Right cardiac atrium (tissue), 5 donors: ENCODE results near the gene VPS9D1. TPM values are rescaled to one million over a fixed set of nuclear protein-coding genes. Genes with fewer than 3 reads are reported as not detected.

Experiments
- ATAC-seq, 2 donors: fragments of 200-7000 bp; cut with Tn5 transposase; one replicate each; pipeline versions ENCODE4 v1.8.0 to v1.9.1; 2020; ENCODE audit warnings: moderate library complexity in 2 of 2, mild to moderate bottlenecking in 1 of 2
- DNase-seq, 3 donors: peaks; one replicate each; pipeline ENCODE4 v3.0.0-alpha.2; 2020
- H3K27ac ChIP-seq: one replicate; pipeline ENCODE4 v1.5.1; 2013; ENCODE audit warnings: mild to moderate bottlenecking, low read length, control low read depth, moderate library complexity
- H3K27me3 ChIP-seq: one replicate; pipeline ENCODE4 v1.6.1; 2013; ENCODE audit not compliant: control insufficient read depth, insufficient read depth
- H3K4me1 ChIP-seq: one replicate; pipeline ENCODE4 v1.6.1; 2013; ENCODE audit warnings: low read length; ENCODE audit not compliant: control insufficient read depth, insufficient read depth
- H3K4me3 ChIP-seq: one replicate; pipeline ENCODE4 v1.5.1; 2013; ENCODE audit warnings: low read length, control low read depth
- H3K9me3 ChIP-seq: one replicate; pipeline ENCODE4 v1.6.1; 2013; ENCODE audit warnings: low read length; ENCODE audit not compliant: control insufficient read depth
- WGBS: extraction: QIAGEN DNeasy Blood & Tissue Kit; methylation state at CpG from one replicate; pipeline ENCODE4 v1.1.7; 2013; 5-methylcytosine and 5-hydroxymethylcytosine counted together
- intact Hi-C, 4 donors: fragments of 100-400 bp; cut with DNase I; formaldehyde crosslinking; loops; one replicate each; pipeline versions ENCODE4 v1.11.0 to v1.14.0; 2022 to 2023
- polyA plus RNA-seq: library from polyadenylated mRNA; stranded (reverse); fragments of 200-250 nt; gene quantifications from one replicate; pipeline ENCODE4 v1.2.3, GENCODE V29; 2013
- total RNA-seq, 4 donors: library from RNA; stranded (reverse); fragmentation: NEBNext Ultra II Directional; extraction: Animal tissue kit (Norgen Biotek cat#: 25700); gene quantifications; one replicate each; pipeline ENCODE4 v1.2.1, GENCODE V29; 2021
- donor health status: healthy with polysubstance abuse.
- donor health status: DM: no; HTN: yes; CAD: no.
- donor health status: DM: no; HTN: no; CAD: no.
- donor health status: DM: no; HTN: yes; CAD: no; lungs with severe emphysema.
- donor health status: DM: yes; HTN: yes; CAD: no.

The VPS9D1 gene
- total and polyA plus RNA-seq, 5 donors: 10.6 to 18.4 (median 15.5) TPM

DNA sequence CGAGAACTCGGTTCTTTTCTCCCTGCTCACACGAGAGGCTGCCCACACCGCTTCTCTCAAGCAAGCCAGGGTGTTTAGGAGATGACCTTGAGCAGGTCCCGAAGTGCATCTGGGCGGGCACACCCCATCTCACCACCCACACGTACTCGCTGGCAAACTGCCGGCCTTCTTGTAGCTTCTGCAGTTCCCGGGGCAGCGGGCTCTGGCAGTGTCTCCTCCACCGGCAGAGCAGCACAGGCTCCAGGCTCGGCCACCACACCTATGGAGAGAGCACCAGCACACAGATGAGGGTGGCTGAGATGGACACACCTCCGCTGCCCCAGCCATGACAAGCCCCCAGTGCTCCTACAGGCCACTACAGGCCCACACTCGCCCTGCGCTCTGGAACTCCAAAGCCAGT lies 24.1 kb upstream of the VPS9D1 start:
- ATAC-seq (peak; percentile 28 to 31), DNase-seq (peak in 2 of 3 donors; percentile 53 to 79)
- intact Hi-C loops: no loop called here
- no peaks in the 10 kb centered on the region for H3K27me3 ChIP-seq
- H3K9me3 ChIP-seq: no peaks in the 10 kb centered on the region
- H3K27ac ChIP-seq: no peak overlapping the region
- no peaks in the 10 kb centered on the region for H3K4me1 ChIP-seq
- WGBS: 84% methylated on average over 16 of the region's 16 CpGs
- no peak overlapping the region for H3K4me3 ChIP-seq

DNA sequence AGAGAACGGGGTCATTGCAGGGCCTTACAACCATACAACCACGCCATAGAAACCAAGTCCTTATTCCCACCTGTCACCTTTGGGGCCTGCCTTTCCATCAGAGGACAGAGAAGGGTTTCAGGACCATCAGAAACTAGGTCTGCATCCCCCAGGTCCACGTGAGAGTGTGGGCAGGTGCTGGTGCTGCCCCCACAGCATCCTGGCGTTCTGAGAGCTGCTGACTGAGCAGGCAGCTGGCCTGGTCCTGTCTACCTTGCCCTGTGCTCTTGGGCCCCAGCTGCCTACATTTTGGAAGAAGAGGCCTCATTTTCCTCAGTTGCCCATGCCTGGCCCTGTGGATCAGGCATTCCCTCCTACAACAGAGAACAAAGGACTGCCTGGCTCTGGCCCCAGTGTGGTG lies 22.2 kb upstream of the VPS9D1 start:
- Histone ChIP-seq H3K9me3 (no peaks in the 10 kb centered on the region), H3K27me3 (no peaks in the 10 kb centered on the region), H3K27ac (no peak overlapping the region), H3K4me3 (no peak overlapping the region), H3K4me1 (no peaks in the 10 kb centered on the region)
- DNase-seq: peak in 1 of 3 donors; percentile 10
- 79% methylated on average over 4 of the region's 4 CpGs for WGBS
- no peak for ATAC-seq
- intact Hi-C loops: no loop called here

DNA sequence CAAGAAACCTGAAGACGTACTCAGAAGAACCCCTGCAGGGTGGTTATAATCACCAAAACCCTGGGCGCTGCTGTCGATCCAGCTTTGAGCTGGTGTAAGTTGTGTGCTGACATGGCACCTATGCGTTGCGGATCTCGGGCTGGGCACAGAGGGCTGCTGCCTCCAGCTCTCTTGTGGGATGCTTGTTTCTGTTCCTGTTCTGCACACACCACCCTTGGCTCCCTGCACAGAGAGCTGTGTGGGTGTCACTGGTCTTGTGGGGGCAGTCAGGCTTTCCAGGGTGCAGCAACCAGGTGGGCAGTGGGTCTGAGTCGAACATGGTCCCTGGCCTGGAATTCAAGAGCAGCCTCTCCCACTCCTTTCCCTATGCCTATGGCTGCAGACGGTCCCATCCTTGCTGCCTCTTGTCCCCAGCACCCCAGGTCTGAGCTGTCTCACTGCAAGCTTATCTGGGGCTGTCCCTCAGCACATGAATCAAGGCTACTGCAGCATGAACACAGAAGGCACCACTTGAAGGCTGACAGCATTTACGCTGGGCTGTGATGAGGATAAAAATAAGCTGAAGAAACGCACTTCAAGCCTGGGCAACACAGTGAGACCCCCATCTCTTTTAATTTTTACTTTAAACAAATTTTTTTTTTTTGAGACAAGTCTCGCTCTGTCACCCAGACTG lies 20.8 kb upstream of the VPS9D1 start:
- ATAC-seq (peak; percentile 5 to 20), DNase-seq (peak in 1 of 3 donors; percentile 28)
- intact Hi-C loops: no loop called here
- Histone ChIP-seq H3K9me3 (no peaks in the 10 kb centered on the region), H3K4me1 (no peaks in the 10 kb centered on the region), H3K27ac (no peak overlapping the region), H3K4me3 (no peak overlapping the region), H3K27me3 (no peaks in the 10 kb centered on the region)
- WGBS: 76% methylated on average over 11 of the region's 11 CpGs

DNA sequence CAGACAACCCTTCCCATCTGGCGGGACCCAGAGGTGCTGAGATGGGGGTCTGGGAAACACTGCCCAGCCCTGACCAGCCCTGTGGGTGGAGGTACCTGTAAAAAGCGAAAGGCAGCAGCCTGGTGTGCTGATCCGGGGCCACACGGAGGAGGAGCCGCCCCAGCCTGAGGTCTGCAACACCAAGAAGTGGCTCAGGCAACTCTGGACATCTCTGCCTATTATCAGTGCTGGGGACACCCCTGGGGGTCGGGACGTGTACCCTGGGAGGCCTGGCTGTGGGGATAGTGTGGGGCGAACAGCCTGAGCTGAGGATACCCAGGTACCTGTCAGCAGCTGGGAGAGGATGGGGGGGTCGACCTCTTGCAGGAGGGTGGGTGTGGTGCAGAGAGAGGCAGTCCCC lies 18.7 kb upstream of the VPS9D1 start:
- Histone ChIP-seq H3K4me3 (no peak overlapping the region), H3K4me1 (no peaks in the 10 kb centered on the region), H3K27ac (no peak overlapping the region), H3K9me3 (no peaks in the 10 kb centered on the region), H3K27me3 (no peaks in the 10 kb centered on the region)
- ATAC-seq (peak in 1 of 2 donors; percentile 9), DNase-seq (peak in 1 of 3 donors; percentile 26)
- WGBS: 87% methylated on average over 9 of the region's 9 CpGs
- intact Hi-C loops: no loop called here

DNA sequence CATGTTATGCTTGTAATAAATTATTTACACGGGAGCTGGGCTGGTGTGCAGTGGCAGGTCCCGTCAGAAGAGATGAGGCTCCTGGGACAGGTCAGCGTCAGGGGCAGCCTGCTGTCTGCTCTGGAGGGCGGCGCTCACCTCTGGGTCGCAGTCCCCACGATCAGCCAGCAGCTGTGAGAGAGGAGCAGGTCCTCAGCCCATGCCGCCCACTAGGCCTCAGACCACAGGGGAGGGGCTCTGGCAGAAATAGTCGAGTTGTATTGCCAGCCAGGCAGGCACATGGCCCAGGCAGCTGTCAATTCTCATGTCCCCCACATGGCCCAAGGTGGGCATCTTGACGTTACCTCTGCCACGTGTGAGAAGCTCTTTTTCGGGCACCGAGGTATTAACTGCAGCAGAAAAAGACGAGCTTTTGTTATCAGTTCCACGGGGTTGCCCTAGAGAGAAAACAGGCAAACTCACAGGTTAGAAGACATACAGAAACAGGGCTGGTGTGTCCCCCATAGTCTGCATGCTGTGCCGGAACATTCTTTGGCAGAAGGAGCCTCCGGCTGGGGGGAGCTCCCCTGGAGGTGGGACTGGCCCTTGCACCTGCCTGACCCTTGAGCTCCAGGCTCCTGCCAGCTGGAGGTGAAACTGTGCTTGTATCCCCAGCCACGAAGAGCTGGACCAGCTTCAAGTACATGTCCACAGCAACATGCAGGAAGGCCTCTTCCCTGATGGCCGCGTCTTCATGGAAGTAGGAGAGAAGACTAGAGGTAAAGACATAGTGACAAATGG lies 18.0 kb upstream of the VPS9D1 start:
- peak in 1 of 3 donors; percentile 22 for DNase-seq
- no peak overlapping the region for H3K27ac ChIP-seq
- intact Hi-C loops: no loop called here
- ATAC-seq: peak in 1 of 2 donors; percentile 8
- no peaks in the 10 kb centered on the region for H3K4me1 ChIP-seq
- 79% methylated on average over 20 of the region's 20 CpGs for WGBS
- no peaks in the 10 kb centered on the region for H3K9me3 ChIP-seq
- no peaks in the 10 kb centered on the region for H3K27me3 ChIP-seq
- H3K4me3 ChIP-seq: no peak overlapping the region

DNA sequence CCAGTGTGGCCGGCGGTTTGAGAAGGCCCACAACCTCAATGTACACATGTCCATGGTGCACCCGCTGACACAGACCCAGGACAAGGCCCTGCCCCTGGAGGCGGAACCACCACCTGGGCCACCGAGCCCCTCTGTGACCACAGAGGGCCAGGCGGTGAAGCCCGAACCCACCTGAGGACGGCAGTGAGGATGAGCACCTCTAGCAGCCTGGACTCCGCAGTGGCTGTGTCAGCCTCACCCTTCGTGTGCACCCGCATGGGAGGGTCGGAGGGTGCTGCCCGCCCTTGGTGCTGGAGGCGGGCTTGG lies 17.3 kb upstream of the VPS9D1 start:
- no peak overlapping the region for H3K4me3 ChIP-seq
- DNase-seq (peak in 1 of 3 donors; percentile 56), ATAC-seq (peak in 1 of 2 donors; percentile 7)
- 92% methylated on average over 14 of the region's 14 CpGs for WGBS
- intact Hi-C loops: no loop called here
- no peaks in the 10 kb centered on the region for H3K4me1 ChIP-seq
- H3K9me3 ChIP-seq: no peaks in the 10 kb centered on the region
- no peaks in the 10 kb centered on the region for H3K27me3 ChIP-seq
- no peak overlapping the region for H3K27ac ChIP-seq

DNA sequence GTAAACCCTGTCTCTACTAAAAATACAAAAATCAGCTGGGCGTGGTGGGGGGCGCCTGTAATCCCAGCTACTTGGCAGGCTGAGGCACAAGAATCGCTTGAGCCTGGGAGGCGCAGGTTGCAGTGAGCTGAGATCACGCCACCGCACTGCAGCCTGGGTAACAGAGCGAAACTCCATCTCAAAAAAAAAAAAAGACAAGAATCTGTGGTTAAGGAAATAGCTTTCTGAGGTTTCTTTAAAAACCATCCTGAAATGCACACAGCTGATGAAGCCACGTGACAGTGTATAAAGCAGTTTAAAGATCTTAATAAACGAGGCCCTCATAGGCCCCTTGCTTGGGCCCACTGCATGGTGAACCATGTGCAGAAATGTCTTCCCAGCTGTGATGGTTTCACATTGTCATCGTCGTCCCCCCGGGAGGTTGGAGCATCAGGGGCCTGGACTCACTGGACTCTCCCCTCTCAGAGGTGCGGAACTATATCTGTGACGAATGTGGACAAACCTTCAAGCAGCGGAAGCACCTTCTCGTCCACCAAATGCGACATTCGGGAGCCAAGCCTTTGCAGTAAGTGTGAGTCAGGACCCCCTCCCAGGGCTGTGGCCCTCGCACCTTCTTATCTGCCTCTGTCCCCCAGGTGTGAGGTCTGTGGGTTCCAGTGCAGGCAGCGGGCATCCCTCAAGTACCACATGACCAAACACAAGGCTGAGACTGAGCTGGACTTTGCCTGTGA lies 16.8 kb upstream of the VPS9D1 start:
- no peak overlapping the region for H3K27ac ChIP-seq
- no peaks in the 10 kb centered on the region for H3K9me3 ChIP-seq
- no peak overlapping the region for H3K4me3 ChIP-seq
- 90% methylated on average over 20 of the region's 20 CpGs for WGBS
- H3K27me3 ChIP-seq: no peaks in the 10 kb centered on the region
- peak in 1 of 2 donors; percentile 5 for ATAC-seq
- DNase-seq: peak in 1 of 3 donors; percentile 45
- intact Hi-C loops: no loop called here
- H3K4me1 ChIP-seq: no peaks in the 10 kb centered on the region

DNA sequence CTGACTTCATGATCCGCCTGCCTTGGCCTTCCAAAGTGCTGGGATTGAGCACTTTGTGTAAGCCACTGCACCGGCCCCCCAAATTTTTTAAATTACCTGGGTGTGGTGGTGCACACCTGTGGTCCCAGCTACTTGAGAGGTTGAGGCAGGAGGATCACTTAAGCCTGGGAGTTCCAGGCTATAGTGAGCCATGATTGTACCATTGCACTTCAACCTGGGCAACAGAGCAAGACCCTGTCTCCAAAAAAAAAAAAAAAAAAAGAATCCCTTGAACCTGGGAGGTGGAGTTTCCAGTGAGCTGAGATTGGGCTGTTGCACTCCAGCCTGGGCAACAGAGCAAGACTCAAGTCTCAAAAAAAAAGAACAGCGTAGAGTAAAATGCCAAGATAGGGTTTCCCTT lies 15.9 kb upstream of the VPS9D1 start:
- Histone ChIP-seq H3K4me3 (no peak overlapping the region), H3K27me3 (no peaks in the 10 kb centered on the region), H3K27ac (no peak overlapping the region), H3K9me3 (no peaks in the 10 kb centered on the region), H3K4me1 (no peaks in the 10 kb centered on the region)
- ATAC-seq: no peak
- 96% methylated on average over 3 of the region's 3 CpGs for WGBS
- no peak for DNase-seq
- intact Hi-C loops: no loop called here

DNA sequence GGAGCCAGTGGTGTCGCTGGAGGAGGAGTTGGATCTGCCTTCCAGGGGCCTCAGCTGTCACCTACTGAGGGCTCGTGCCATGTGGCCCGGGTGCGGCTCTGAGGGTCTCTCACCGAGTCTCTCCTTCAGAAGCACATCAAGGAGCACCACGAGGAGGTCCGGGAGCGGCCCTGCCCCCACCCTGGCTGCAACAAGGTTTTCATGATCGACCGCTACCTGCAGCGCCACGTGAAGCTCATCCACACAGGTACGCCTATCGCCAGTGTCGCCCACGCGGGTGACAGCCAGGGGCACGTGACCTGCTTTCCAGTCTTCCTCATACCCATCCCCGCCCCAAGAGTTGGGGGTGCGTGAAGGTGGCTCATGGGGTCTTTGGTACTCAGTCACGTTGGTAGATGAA lies 13.1 kb upstream of the VPS9D1 start:
- 91% methylated on average over 21 of the region's 21 CpGs for WGBS
- ATAC-seq (no peak), DNase-seq (no peak)
- H3K27me3 ChIP-seq: no peaks in the 10 kb centered on the region
- intact Hi-C loops: no loop called here
- no peak overlapping the region for H3K4me3 ChIP-seq
- H3K9me3 ChIP-seq: no peaks in the 10 kb centered on the region
- no peaks in the 10 kb centered on the region for H3K4me1 ChIP-seq
- H3K27ac ChIP-seq: no peak overlapping the region

DNA sequence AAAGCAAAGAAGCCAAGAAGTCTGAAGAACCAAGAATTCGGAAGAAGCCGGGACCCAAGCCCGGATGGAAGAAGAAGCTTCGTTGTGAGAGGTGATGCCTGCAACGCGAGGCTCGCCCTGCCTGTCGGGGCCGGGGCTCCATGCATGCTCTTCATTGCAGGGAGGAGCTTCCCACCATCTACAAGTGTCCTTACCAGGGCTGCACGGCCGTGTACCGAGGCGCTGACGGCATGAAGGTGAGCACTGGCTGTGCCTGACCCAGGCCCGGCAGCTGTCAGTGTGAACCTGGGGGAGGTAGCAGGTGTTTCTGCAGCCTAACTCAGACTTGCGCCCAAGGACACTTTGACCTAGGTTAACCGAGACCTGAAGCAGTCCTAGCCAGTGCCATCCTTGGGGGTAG lies 12.6 kb upstream of the VPS9D1 start:
- no peaks in the 10 kb centered on the region for H3K27me3 ChIP-seq
- ATAC-seq (no peak), DNase-seq (no peak)
- no peaks in the 10 kb centered on the region for H3K9me3 ChIP-seq
- no peaks in the 10 kb centered on the region for H3K4me1 ChIP-seq
- WGBS: 89% methylated on average over 17 of the region's 17 CpGs
- H3K4me3 ChIP-seq: no peak overlapping the region
- intact Hi-C loops: no loop called here
- H3K27ac ChIP-seq: no peak overlapping the region

DNA sequence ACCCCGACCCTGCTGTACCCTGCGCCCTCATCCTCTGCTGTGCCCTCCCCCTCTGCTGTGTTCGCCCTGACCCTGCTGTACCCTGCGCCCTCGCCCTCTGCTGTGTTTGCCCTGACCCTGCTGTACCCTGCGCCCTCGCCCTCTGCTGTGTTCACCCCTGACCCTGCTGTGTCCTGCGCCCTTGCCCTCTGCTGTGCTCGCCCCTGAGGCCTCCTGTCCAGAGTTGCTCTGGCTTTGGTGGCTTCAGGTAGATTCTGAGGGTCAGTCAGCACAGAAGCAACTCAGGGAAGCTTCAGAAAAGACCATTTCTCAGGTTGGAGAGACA lies 12.2 kb upstream of the VPS9D1 start:
- Histone ChIP-seq H3K27ac (no peak overlapping the region), H3K27me3 (no peaks in the 10 kb centered on the region), H3K4me1 (no peaks in the 10 kb centered on the region), H3K4me3 (no peak overlapping the region), H3K9me3 (no peaks in the 10 kb centered on the region)
- DNase-seq: no peak
- no peak for ATAC-seq
- WGBS: 96% methylated on average over 9 of the region's 9 CpGs
- intact Hi-C loops: no loop called here
